Caco-2 (cell line): ENCODE data around the gene SHB. TPM values are rescaled to one million over a fixed set of nuclear protein-coding genes. Genes with fewer than 3 reads are reported as not detected.

Experiments used
- BruUV-seq: library from RNA; stranded (reverse); fragments of 400-500 nt; replicated peaks from 2 replicates; lab custom pipeline; 2021; lab: Mats Ljungman, UMichigan
- CTCF ChIA-PET: fragments of 300-600 bp; sonication (Branson Sonifier 250); formaldehyde crosslinking; loops from one replicate; lab custom pipeline; 2022; ENCODE audit warnings: antibody characterized with exemption; lab: Charles Lee
- POLR2A ChIA-PET: fragments of 300-600 bp; sonication (Branson Sonifier 250); formaldehyde crosslinking; loops from one replicate; lab custom pipeline; 2022; ENCODE audit warnings: antibody characterized with exemption; lab: Charles Lee
- DNase-seq, 2 experiments: peaks; one replicate each; pipeline versions ENCODE4 v3.0.0 to v3.0.0-alpha.2; 2020 to 2022
- H3K27me3 ChIP-seq: replicated peaks from 2 replicates; pipeline ENCODE4 v1.6.0; 2011; ENCODE audit warnings: low read length; ENCODE audit not compliant: control insufficient read depth, insufficient read depth
- H3K36me3 ChIP-seq: 2 replicates; pipeline ENCODE4 v1.5.1; 2011; ENCODE audit warnings: low read length; ENCODE audit not compliant: control insufficient read depth, insufficient read depth
- H3K4me1 ChIP-seq: fragments of 250-450 bp; sonication (Bioruptor Pico); 2 replicates; pipeline ENCODE4 v1.5.1; 2020; ENCODE audit warnings: mild to moderate bottlenecking
- H3K4me3 ChIP-seq: 2 replicates; pipeline ENCODE4 v1.5.1; 2011; ENCODE audit warnings: low read depth, mild to moderate bottlenecking, control low read depth, low read length
- H3K9me3 ChIP-seq: fragments of 250-450 bp; sonication (Bioruptor Pico); 2 replicates; pipeline ENCODE4 v1.5.1; 2020; ENCODE audit warnings: mild to moderate bottlenecking, moderate library complexity
- H3K27ac Mint-ChIP-seq: one replicate; pipeline ENCODE4 v1.8.0; 2022; ENCODE audit warnings: mixed read lengths; ENCODE audit not compliant: unreplicated experiment
- H3K27me3 Mint-ChIP-seq: one replicate; pipeline ENCODE4 v1.8.0; 2022; ENCODE audit warnings: mixed read lengths; ENCODE audit not compliant: insufficient read depth, unreplicated experiment
- H3K36me3 Mint-ChIP-seq: one replicate; pipeline ENCODE4 v1.8.0; 2022; ENCODE audit warnings: mild to moderate bottlenecking, mixed read lengths; ENCODE audit not compliant: insufficient read depth, unreplicated experiment
- H3K4me1 Mint-ChIP-seq: one replicate; pipeline ENCODE4 v1.8.0; 2022; ENCODE audit warnings: low read depth, mixed read lengths; ENCODE audit not compliant: unreplicated experiment
- H3K4me3 Mint-ChIP-seq: one replicate; pipeline ENCODE4 v1.8.0; 2022; ENCODE audit warnings: mild to moderate bottlenecking, moderate library complexity, mixed read lengths; ENCODE audit not compliant: unreplicated experiment
- H3K9me3 Mint-ChIP-seq: one replicate; pipeline ENCODE4 v1.8.0; 2022; ENCODE audit warnings: mixed read lengths; ENCODE audit not compliant: unreplicated experiment
- CTCF ChIP-seq, 2 experiments: fragments of 200-600 bp in 1 of 2; IDR thresholded peaks; 1 replicate in 1 of 2; 2 replicates in 1 of 2; pipeline versions ENCODE4 v1.5.1 to v1.8.0; 2011 to 2022; ENCODE audit warnings: antibody characterized with exemption in 1 of 2, control low read depth in 1 of 2, inconsistent platforms in 1 of 2, low read depth in 1 of 2, low read length in 1 of 2, mild to moderate bottlenecking in 1 of 2, moderate library complexity in 1 of 2; ENCODE audit not compliant: insufficient read depth in 1 of 2, severe bottlenecking in 1 of 2, unreplicated experiment in 1 of 2
- intact Hi-C: fragments of 100-400 bp; cut with micrococcal nuclease; formaldehyde crosslinking; loops from one replicate; pipeline ENCODE4 v1.10.0; 2022; ENCODE audit not compliant: unreplicated experiment
- total RNA-seq: library from RNA; stranded (reverse); gene quantifications from 2 replicates; pipeline ENCODE4 v1.2.3, GENCODE V29; 2022

The SHB gene
- total RNA-seq, 1 experiment from 2014 or later, result 18.3 TPM

GRCh38 chr9:38094165-38094564, 25.1 kb upstream of the SHB start:
- no TSS peak for BruUV-seq
- Histone ChIP-seq H3K9me3 (no peaks in the 10 kb centered on the region), H3K4me3 (no peak overlapping the region), H3K36me3 (no peaks in the 10 kb centered on the region), H3K4me1 (no peaks in the 10 kb centered on the region), H3K27me3 (no peaks in the 10 kb centered on the region)
- intact Hi-C loops, result loop anchor here (5.0 kb wide), 1 partner anchor 308 kb away; no protein-coding TSS in a partner anchor
- no peak for TF ChIP-seq CTCF (IDR thresholded peaks at IDR 0.05; ENCODE audit: insufficient read depth in 1 of 2, low read depth in 1 of 2, low read length in 1 of 2, severe bottlenecking in 1 of 2, unreplicated experiment in 1 of 2)
- H3K27me3 Mint-ChIP-seq, result peaks cover 4% of the 10 kb centered on the region
- no peak overlapping the region for H3K4me3 Mint-ChIP-seq
- CTCF ChIA-PET, result interaction anchor here (0.6 kb wide), 1 partner anchor 124 kb away, joined by 3 read pairs; no protein-coding TSS in a partner anchor
- no peak overlapping the region for H3K27ac Mint-ChIP-seq
- no peak for DNase-seq
- no peaks in the 10 kb centered on the region for H3K36me3 Mint-ChIP-seq
- no peaks in the 10 kb centered on the region for H3K4me1 Mint-ChIP-seq
- POLR2A ChIA-PET, result no interaction called here
- no peaks in the 10 kb centered on the region for H3K9me3 Mint-ChIP-seq

GRCh38 chr9:38092656-38093055, 23.6 kb upstream of the SHB start:
- Histone ChIP-seq H3K4me3 (no peak overlapping the region), H3K9me3 (no peaks in the 10 kb centered on the region), H3K36me3 (no peaks in the 10 kb centered on the region), H3K4me1 (no peaks in the 10 kb centered on the region), H3K27me3 (no peaks in the 10 kb centered on the region)
- Mint-ChIP-seq H3K9me3 (no peaks in the 10 kb centered on the region), H3K27me3 (no peaks in the 10 kb centered on the region), H3K36me3 (no peaks in the 10 kb centered on the region), H3K4me1 (peaks cover 5% of the 10 kb centered on the region), H3K4me3 (no peak overlapping the region), H3K27ac (no peak overlapping the region)
- BruUV-seq, result no TSS peak
- TF ChIP-seq CTCF (IDR thresholded peaks at IDR 0.05; ENCODE audit: insufficient read depth in 1 of 2, low read depth in 1 of 2, low read length in 1 of 2, severe bottlenecking in 1 of 2, unreplicated experiment in 1 of 2), result no peak
- CTCF ChIA-PET, result no interaction called here
- POLR2A ChIA-PET, result no interaction called here
- intact Hi-C loops, result loop anchor here (5.0 kb wide), 1 partner anchor 310 kb away; no protein-coding TSS in a partner anchor
- no peak for DNase-seq

- Mint-ChIP-seq H3K9me3 (no peaks in the 10 kb centered on the region), H3K27ac (no peak overlapping the region), H3K4me1 (peaks cover 5% of the 10 kb centered on the region), H3K27me3 (no peaks in the 10 kb centered on the region), H3K36me3 (no peaks in the 10 kb centered on the region), H3K4me3 (no peak overlapping the region)
- H3K36me3 ChIP-seq, result no peaks in the 10 kb centered on the region
- ChIA-PET CTCF (no interaction called here), POLR2A (no interaction called here)
- no TSS peak for BruUV-seq
- H3K27me3 ChIP-seq, result no peaks in the 10 kb centered on the region
- H3K4me1 ChIP-seq, result no peaks in the 10 kb centered on the region
- DNase-seq, result no peak
- H3K9me3 ChIP-seq, result no peaks in the 10 kb centered on the region
- no peak for TF ChIP-seq CTCF (IDR thresholded peaks at IDR 0.05; ENCODE audit: insufficient read depth in 1 of 2, low read depth in 1 of 2, low read length in 1 of 2, severe bottlenecking in 1 of 2, unreplicated experiment in 1 of 2)
- H3K4me3 ChIP-seq, result no peak overlapping the region
- intact Hi-C loops, result loop anchor here (5.0 kb wide), 1 partner anchor 310 kb away; no protein-coding TSS in a partner anchor
These were observed 23.1 kb upstream of the SHB start for GRCh38 chr9:38092200-38092524.
